Skeletal muscle tissue (tissue), 4 donors: ENCODE measurements around the gene CHST11. TPM values are rescaled to one million over a fixed set of nuclear protein-coding genes. Genes with fewer than 3 reads are reported as not detected.
A peak's percentile ranks its signal among the peaks of the same experiment; 100 is the strongest.

ENCODE experiments used
- H3K27ac ChIP-seq: one replicate; pipeline ENCODE4 v1.7.0; 2013; ENCODE audit warnings: mild to moderate bottlenecking, low read depth, low read length, inconsistent platforms
- H3K27me3 ChIP-seq, 3 donors: one replicate each; pipeline ENCODE4 v1.7.0; 2013; ENCODE audit warnings: low read length in 3 of 3; ENCODE audit not compliant: control insufficient read depth in 3 of 3, insufficient read depth in 3 of 3
- H3K36me3 ChIP-seq, 3 donors: one replicate each; pipeline ENCODE4 v1.7.0; 2013; ENCODE audit warnings: low read length in 3 of 3; ENCODE audit not compliant: control insufficient read depth in 3 of 3, insufficient read depth in 3 of 3
- H3K4me1 ChIP-seq, 3 donors: one replicate each; pipeline ENCODE4 v1.7.0; 2013; ENCODE audit warnings: low read length in 3 of 3, mild to moderate bottlenecking in 3 of 3; ENCODE audit not compliant: control insufficient read depth in 3 of 3, insufficient read depth in 3 of 3
- H3K4me3 ChIP-seq, 3 donors: one replicate each; pipeline ENCODE4 v1.7.0; 2013; ENCODE audit warnings: low read length in 3 of 3
- H3K9ac ChIP-seq, 3 donors: one replicate each; pipeline ENCODE4 v1.7.0; 2013; ENCODE audit warnings: low read length in 3 of 3, mild to moderate bottlenecking in 3 of 3, moderate library complexity in 2 of 3, low read depth in 1 of 3
- H3K9me3 ChIP-seq, 3 donors: one replicate each; pipeline ENCODE4 v1.7.0; 2013; ENCODE audit warnings: low read length in 3 of 3; ENCODE audit not compliant: control insufficient read depth in 3 of 3
- total RNA-seq: library from RNA; depleted of rRNA; stranded (reverse); fragments of >200 nt; gene quantifications from one replicate; pipeline ENCODE4 v1.2.3, GENCODE V29; 2014
- donor health status: Osteomylitis.

CHST11 gene
- total RNA-seq, 1 donor from 2014 or later: 2.1 TPM

DNA sequence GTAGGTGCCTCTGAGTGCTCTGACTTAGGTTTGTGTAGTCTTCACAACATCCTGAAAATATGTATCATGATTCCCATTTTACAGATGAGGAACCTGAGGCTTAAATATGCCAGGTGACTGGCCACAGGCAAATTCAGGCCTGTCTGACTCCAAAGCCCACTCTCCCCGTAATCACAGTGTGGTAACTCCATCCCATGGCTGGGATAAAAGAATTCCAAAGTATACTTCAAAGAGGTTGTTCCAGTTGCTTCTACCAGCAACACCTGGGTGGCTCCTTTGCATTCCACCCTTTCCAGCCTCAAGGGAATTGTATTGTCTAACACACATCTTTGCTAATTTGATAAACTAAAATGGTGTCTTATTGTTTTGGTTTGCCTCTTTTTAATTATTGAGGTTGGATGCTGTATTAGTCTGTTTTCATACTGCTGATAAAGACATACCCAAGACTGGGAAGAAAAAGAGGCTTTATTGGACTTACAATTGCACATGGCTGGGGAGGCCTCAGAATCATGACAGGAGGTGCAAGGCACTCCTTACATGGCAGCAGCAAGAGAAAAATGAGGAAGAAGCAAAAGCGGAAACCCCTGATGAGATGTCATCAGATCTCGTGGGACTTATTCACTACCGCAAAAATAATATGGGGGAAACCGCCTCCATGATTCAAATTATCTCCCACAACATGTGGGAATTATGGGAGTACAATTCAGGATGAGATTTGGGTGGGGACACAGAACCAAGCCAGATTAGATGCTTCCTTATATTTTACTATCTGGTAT is 9.9 kb upstream of the CHST11 start:
- H3K4me1 ChIP-seq: no peaks in the 10 kb centered on the region
- H3K4me3 ChIP-seq: no peak overlapping the region

DNA sequence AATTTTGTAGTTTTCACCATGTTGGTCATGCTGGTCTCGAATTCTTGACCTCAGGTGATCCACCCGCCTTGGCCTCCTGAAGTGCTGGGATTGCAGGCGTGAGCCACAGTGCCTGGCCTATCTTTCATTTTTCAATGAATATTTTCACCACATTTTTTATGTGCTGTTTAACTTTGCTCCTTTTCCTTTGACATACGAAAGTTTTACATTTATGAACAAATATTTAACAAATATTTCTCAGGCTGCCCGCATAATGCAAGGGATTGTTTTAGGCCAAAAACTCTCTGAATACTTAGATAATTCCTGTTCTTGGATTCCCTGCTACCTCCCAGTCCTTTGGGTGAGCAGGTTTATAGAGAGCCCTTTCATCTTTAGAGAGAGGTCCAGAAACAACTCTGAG is 8.7 kb upstream of the CHST11 start:
- Histone ChIP-seq H3K9me3 (peaks cover 0 to 2% (median 0%) of the 10 kb centered on the region in 3 donors), H3K9ac (no peak overlapping the region), H3K27ac (no peak overlapping the region), H3K36me3 (no peaks in the 10 kb centered on the region), H3K4me3 (no peak overlapping the region), H3K27me3 (peaks cover 0 to 2% (median 0%) of the 10 kb centered on the region in 3 donors), H3K4me1 (no peaks in the 10 kb centered on the region)

More for the DNA sequence above, 9.9 kb upstream of the CHST11 start:
- Histone ChIP-seq H3K27ac (no peak overlapping the region), H3K36me3 (no peaks in the 10 kb centered on the region), H3K27me3 (peaks cover 0 to 1% (median 0%) of the 10 kb centered on the region in 3 donors), H3K9me3 (peaks cover 0 to 2% (median 0%) of the 10 kb centered on the region in 3 donors), H3K9ac (no peak overlapping the region)

DNA sequence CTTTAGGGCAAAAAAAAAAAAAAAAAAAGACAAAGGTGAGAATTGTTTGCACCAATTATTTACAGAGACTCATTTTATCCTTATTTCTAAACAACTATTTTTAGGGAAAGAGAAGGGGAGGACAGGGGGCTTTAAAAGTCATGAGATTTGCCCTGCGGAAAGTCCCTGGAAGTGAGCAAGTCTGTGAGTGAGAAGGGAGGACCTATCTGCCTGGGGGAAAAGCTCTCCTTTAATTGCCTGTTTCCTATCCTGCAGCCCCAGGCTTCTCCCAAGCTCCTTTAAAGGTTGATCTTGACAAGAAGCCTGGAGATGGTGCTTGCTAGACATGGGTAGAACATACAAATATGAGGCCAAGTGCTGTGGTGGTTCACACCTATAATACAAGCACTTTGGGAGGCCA is 8.3 kb upstream of the CHST11 start:
- Histone ChIP-seq H3K9ac (no peak overlapping the region), H3K9me3 (peaks cover 0 to 2% (median 0%) of the 10 kb centered on the region in 3 donors), H3K4me3 (no peak overlapping the region), H3K27ac (no peak overlapping the region), H3K36me3 (no peaks in the 10 kb centered on the region), H3K27me3 (peaks cover 0 to 2% (median 0%) of the 10 kb centered on the region in 3 donors), H3K4me1 (no peaks in the 10 kb centered on the region)

DNA sequence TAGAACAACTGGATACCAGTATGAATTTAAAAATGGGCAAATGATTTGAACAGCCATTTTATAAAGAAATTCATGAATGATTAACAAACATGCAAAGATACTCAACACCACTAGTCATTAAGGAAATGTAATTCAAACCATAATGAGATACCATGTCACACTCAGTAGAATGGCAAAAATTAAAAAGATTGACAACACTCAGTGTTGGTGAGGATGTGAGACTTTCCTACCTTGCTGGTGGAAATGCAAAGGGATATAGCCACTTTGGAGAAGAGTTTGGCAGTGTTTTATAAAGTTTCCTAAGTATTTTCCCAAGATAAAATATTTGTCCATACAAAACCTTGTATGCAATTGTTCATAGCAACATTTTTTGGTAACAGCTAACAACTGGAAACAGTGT is 6.0 kb upstream of the CHST11 start:
- Histone ChIP-seq H3K9ac (no peak overlapping the region), H3K36me3 (no peaks in the 10 kb centered on the region)

DNA sequence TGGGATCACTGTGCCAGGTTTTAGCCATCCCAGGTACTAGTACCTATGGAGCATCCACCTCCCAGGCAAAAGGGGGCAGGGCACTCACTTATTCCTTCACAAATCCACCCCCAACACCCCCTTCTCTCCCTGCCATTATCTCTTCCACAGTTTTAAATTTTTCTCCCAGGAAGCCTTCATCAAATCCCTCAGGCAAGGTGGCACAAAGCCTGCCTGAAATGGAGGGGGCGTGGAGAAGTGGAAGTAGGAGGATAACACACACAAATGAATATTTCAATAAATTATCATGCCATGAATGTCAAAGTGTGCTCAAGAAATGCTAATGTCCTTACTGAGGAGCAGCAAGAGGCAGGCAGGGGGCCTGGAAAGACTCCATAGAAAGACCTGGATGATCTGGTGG is 4.7 kb upstream of the CHST11 start:
- no peak overlapping the region for H3K4me3 ChIP-seq
- no peak overlapping the region for H3K27ac ChIP-seq
- H3K4me1 ChIP-seq: peaks cover 5 to 11% (median 7%) of the 10 kb centered on the region in 3 donors
- no peak overlapping the region for H3K9ac ChIP-seq
- no peaks in the 10 kb centered on the region for H3K36me3 ChIP-seq
- no peaks in the 10 kb centered on the region for H3K9me3 ChIP-seq
- H3K27me3 ChIP-seq: peaks cover 0 to 18% (median 16%) of the 10 kb centered on the region in 3 donors

More for the DNA sequence above, 6.0 kb upstream of the CHST11 start:
- peaks cover 0 to under 1% (median 0%) of the 10 kb centered on the region in 3 donors for H3K4me1 ChIP-seq
- H3K27ac ChIP-seq: no peak overlapping the region
- H3K4me3 ChIP-seq: no peak overlapping the region
- H3K9me3 ChIP-seq: peaks cover 0 to 2% (median 0%) of the 10 kb centered on the region in 3 donors
- peaks cover 0 to 9% (median 8%) of the 10 kb centered on the region in 3 donors for H3K27me3 ChIP-seq

DNA sequence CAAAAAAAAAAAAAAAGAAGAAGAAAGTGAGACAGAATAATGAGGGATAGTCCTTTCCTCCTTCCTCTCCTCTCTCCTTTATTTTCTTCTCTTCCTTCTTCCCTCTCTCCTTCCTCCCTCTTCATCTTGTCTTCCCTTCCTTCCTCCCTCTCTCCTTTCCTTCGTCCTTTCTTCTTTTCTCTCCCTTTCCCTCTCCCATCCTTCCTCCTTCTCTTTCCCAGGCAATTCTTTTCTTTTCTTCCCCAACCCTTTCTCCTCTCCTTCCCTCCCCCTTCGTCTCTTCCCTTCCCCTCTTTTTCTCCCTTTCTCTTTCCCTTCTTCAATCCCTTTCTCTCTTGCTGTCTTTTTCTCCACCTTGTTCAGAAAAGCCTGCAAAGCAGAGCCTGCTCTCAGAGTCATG is 3.6 kb upstream of the CHST11 start:
- no peak overlapping the region for H3K4me3 ChIP-seq

DNA sequence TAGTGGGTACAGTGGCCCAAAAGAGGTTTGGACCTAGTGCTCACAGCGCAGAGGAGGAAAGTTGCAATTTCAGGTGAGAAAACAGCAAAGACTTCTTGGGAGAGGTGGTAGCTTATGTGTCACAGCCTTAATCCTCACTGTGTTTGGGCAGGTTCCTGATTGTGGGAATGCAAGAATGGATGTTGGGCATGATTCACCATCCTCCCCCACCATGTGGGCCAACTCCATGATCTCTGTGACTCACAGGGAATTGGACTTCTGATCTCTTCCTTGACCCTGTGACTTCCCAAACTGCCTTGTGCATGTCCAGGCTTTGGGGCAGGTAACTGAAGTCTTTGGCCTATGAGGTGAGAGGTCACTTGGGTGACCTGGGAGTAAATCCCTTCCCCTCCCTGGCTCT is 1.8 kb upstream of the CHST11 start:
- no peaks in the 10 kb centered on the region for H3K36me3 ChIP-seq
- peaks cover 21 to 22% (median 21%) of the 10 kb centered on the region in 3 donors for H3K4me1 ChIP-seq
- no peak overlapping the region for H3K27ac ChIP-seq
- H3K4me3 ChIP-seq: no peak overlapping the region
- H3K9me3 ChIP-seq: no peaks in the 10 kb centered on the region
- H3K9ac ChIP-seq: no peak overlapping the region
- peaks cover 0 to 42% (median 38%) of the 10 kb centered on the region in 3 donors for H3K27me3 ChIP-seq

More for the DNA sequence above, 3.6 kb upstream of the CHST11 start:
- Histone ChIP-seq H3K9ac (no peak overlapping the region), H3K9me3 (no peaks in the 10 kb centered on the region), H3K27ac (no peak overlapping the region), H3K27me3 (peaks cover 0 to 29% (median 26%) of the 10 kb centered on the region in 3 donors), H3K4me1 (peaks cover 10 to 15% (median 11%) of the 10 kb centered on the region in 3 donors), H3K36me3 (no peaks in the 10 kb centered on the region)

DNA sequence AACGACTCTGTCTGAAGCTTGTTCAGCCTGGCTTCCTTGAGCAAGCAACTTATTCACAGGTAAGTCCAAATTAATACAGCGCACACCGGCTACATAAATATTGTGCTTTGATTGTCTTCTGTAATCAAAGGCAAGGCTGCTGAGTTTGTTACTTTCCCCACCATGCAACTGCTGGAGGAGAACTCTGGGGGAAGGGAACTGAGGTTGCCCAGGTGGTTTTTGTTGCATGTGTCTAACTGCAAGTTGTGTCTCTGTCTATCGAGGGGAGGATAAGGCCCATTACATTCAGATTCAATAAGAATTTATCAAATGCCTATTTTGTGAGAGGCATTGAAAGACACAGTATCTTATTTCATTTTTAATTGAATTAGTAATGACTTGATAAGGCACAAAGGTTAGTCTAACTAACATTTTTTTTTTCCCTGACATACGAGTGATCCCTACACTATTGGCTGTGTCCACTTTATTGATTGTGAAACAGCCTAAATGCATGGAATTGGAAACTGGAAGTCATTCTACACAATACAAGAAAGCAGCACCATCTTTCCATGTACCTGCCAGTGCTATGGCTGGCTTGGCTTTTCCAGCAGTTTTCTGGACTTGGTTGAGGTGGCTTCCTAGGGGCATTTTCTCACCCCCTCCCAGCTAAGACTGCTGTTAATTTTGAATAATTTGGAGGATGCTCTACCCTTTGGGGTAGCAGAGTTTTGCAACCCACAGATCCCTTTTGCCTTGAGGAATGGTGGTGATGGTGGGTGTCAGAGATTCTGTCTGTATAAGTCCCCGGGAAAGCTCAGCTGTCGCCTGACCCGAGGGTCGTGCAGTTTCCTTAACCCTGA is 951 bp upstream of the CHST11 start:
- Histone ChIP-seq H3K9ac (peak overlapping the region; percentile 68 to 71 (median 69)), H3K36me3 (no peaks in the 10 kb centered on the region), H3K4me1 (peaks cover 21 to 22% (median 21%) of the 10 kb centered on the region in 3 donors), H3K9me3 (no peaks in the 10 kb centered on the region), H3K27ac (no peak overlapping the region), H3K27me3 (peaks cover 0 to 42% (median 38%) of the 10 kb centered on the region in 3 donors), H3K4me3 (peak overlapping the region; percentile 68 to 76 (median 74))

DNA sequence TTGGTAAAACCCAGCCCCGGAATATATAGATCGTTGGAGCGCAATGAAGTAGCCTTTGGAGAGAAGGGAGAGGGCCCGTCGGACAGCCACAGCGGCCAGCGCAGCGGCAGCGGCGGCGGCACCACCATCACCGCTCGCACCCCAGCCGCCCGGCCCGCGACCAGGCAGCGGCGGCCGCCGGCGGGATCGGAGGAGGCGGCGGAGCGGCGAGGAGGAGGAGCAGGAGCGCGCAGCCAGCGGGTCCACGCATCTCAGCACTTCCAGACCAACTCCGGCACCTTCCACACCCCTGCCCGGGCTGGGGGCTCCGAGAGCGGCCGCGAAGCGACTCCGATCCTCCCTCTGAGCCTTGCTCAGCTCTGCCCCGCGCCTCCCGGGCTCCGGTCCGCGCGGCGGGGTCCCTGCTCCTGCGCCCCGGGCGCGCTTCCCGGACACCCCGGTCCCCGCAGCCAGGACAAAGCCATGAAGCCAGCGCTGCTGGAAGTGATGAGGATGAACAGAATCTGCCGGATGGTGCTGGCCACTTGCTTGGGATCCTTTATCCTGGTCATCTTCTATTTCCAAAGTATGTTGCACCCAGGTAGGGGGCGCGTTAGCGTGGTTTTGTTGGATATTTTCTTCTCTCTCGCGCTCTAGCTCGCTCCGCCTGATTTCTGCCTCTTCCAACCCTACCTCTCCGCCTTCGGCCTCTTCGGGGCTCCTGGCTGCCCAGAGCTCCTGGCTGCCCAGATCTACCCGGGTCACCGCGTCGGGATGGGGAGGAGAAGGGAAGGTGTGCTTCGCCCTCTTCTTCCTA is 400 bp downstream of the CHST11 start:
- H3K4me1 ChIP-seq: peaks cover 24 to 26% (median 25%) of the 10 kb centered on the region in 3 donors
- peak overlapping the region; percentile 70 to 71 (median 70) for H3K9ac ChIP-seq
- H3K9me3 ChIP-seq: no peaks in the 10 kb centered on the region
- H3K27me3 ChIP-seq: peaks cover 0 to 40% (median 38%) of the 10 kb centered on the region in 3 donors
- no peaks in the 10 kb centered on the region for H3K36me3 ChIP-seq
- H3K4me3 ChIP-seq: peak overlapping the region; percentile 68 to 76 (median 74)
- peak overlapping the region; percentile 58 for H3K27ac ChIP-seq
